ENCODE data around the gene GAPDHS.

DNA sequence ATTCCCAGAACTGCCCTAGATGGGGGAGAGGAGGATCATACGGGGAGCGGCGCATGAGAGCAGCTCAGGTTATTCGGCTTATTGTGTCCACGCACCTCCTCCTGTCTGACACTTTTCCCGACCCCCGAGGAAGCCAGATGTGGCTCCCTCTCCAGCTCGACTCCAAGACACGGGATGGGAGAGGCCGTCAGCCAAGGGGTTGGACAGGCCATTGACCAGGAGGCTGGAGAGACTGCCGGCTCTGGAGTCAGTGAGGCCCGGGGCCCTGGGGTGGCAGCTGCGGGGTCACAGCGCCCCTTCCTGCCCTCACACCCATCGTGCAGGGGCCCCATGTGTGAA lies 22.7 kb upstream of the GAPDHS start:
- no peak for TF ChIP-seq SMC3 (IDR thresholded peaks at IDR 0.05; ENCODE audit: low read depth, low read length)
- TF ChIP-seq, protein P1, sequence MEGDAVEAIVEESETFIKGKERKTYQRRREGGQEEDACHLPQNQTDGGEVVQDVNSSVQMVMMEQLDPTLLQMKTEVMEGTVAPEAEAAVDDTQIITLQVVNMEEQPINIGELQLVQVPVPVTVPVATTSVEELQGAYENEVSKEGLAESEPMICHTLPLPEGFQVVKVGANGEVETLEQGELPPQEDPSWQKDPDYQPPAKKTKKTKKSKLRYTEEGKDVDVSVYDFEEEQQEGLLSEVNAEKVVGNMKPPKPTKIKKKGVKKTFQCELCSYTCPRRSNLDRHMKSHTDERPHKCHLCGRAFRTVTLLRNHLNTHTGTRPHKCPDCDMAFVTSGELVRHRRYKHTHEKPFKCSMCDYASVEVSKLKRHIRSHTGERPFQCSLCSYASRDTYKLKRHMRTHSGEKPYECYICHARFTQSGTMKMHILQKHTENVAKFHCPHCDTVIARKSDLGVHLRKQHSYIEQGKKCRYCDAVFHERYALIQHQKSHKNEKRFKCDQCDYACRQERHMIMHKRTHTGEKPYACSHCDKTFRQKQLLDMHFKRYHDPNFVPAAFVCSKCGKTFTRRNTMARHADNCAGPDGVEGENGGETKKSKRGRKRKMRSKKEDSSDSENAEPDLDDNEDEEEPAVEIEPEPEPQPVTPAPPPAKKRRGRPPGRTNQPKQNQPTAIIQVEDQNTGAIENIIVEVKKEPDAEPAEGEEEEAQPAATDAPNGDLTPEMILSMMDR (conservative IDR thresholded peaks at IDR 0.05; ENCODE audit: low read depth, low read length) = no peak
- TF ChIP-seq POLR2A (IDR thresholded peaks at IDR 0.05; ENCODE audit: low read depth, low read length) = no peak
- no peak for TF ChIP-seq MAFK (IDR thresholded peaks at IDR 0.05; ENCODE audit: low read depth, low read length)
- no peak for TF ChIP-seq RFX5 (IDR thresholded peaks at IDR 0.05; ENCODE audit: low read depth, low read length)
- TF ChIP-seq, protein P2, sequence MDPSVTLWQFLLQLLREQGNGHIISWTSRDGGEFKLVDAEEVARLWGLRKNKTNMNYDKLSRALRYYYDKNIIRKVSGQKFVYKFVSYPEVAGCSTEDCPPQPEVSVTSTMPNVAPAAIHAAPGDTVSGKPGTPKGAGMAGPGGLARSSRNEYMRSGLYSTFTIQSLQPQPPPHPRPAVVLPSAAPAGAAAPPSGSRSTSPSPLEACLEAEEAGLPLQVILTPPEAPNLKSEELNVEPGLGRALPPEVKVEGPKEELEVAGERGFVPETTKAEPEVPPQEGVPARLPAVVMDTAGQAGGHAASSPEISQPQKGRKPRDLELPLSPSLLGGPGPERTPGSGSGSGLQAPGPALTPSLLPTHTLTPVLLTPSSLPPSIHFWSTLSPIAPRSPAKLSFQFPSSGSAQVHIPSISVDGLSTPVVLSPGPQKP (IDR thresholded peaks at IDR 0.05; ENCODE audit: borderline replicate concordance, low read depth, low read length) = no peak
